MM.1S (cell line): Measurements from ENCODE around the gene CALHM3.
A peak's percentile ranks its signal among the peaks of the same experiment; 100 is the strongest.

ENCODE experiments used
- DNase-seq: peaks from one replicate; pipeline ENCODE4 v3.0.0-alpha.2; 2015
- H2AFZ ChIP-seq: fragments of 300-600 bp; sonication (generic); 2 replicates; pipeline ENCODE4 v1.6.0; 2016; ENCODE audit warnings: antibody characterized with exemption, low read length
- H3F3A ChIP-seq: fragments of 300-600 bp; sonication (generic); 2 replicates; pipeline ENCODE4 v1.6.1; 2016; ENCODE audit warnings: mild to moderate bottlenecking, antibody characterized with exemption, low read length, moderate library complexity, mixed read lengths; ENCODE audit not compliant: insufficient read depth
- H3K27ac ChIP-seq: fragments of 300-600 bp; sonication (generic); 2 replicates; pipeline ENCODE4 v1.5.1; 2016; ENCODE audit warnings: mild to moderate bottlenecking, low read length
- H3K27me3 ChIP-seq: fragments of 300-600 bp; sonication (generic); replicated peaks from 2 replicates; pipeline ENCODE4 v1.6.0; 2016; ENCODE audit warnings: low read length; ENCODE audit not compliant: insufficient read depth
- H3K36me3 ChIP-seq: fragments of 300-600 bp; sonication (generic); replicated peaks from 2 replicates; pipeline ENCODE4 v1.6.1; 2016; ENCODE audit warnings: mild to moderate bottlenecking, low read length, mixed read lengths; ENCODE audit not compliant: insufficient read depth
- H3K4me1 ChIP-seq: fragments of 300-600 bp; sonication (generic); 2 replicates; pipeline ENCODE4 v1.6.1; 2016; ENCODE audit warnings: low read length, mixed read lengths
- H3K4me2 ChIP-seq: fragments of 300-600 bp; sonication (generic); 2 replicates; pipeline ENCODE4 v1.6.0; 2016; ENCODE audit warnings: low read depth, low read length
- H3K4me3 ChIP-seq: fragments of 300-600 bp; sonication (generic); 2 replicates; pipeline ENCODE4 v1.5.1; 2016; ENCODE audit warnings: low read length, mixed read lengths
- H3K79me2 ChIP-seq: fragments of 300-600 bp; sonication (generic); 2 replicates; pipeline ENCODE4 v1.6.1; 2016; ENCODE audit warnings: mixed run types, low read length, mixed read lengths
- H3K9ac ChIP-seq: fragments of 300-600 bp; sonication (generic); 2 replicates; pipeline ENCODE4 v1.6.1; 2016; ENCODE audit warnings: low read length, mixed read lengths
- H3K9me2 ChIP-seq: fragments of 300-600 bp; sonication (generic); replicated peaks from 2 replicates; pipeline ENCODE4 v1.6.1; 2016; ENCODE audit warnings: mild to moderate bottlenecking, low read length, mixed read lengths; ENCODE audit not compliant: insufficient read depth
- H3K9me3 ChIP-seq: fragments of 300-600 bp; sonication (generic); replicated peaks from 2 replicates; pipeline ENCODE4 v1.6.1; 2016; ENCODE audit warnings: mild to moderate bottlenecking, low read length, mixed read lengths; ENCODE audit not compliant: insufficient read depth
- H4K20me1 ChIP-seq: fragments of 300-600 bp; sonication (generic); 2 replicates; pipeline ENCODE4 v1.6.1; 2016; ENCODE audit warnings: mild to moderate bottlenecking, low read length, moderate library complexity, mixed read lengths; ENCODE audit not compliant: insufficient read depth
- CTCF ChIP-seq: fragments of 300-600 bp; sonication (generic); IDR thresholded peaks from 2 replicates; pipeline ENCODE4 v1.5.1; 2016; ENCODE audit warnings: antibody characterized with exemption, low read length, mixed read lengths
- EZH2 ChIP-seq: fragments of 300-600 bp; sonication (generic); optimal IDR thresholded peaks from 2 replicates; pipeline ENCODE3; 2017; ENCODE audit warnings: low read depth, mild to moderate bottlenecking, antibody characterized with exemption, low read length, mixed read lengths
- EZH2phosphoT487 ChIP-seq: fragments of 300-600 bp; sonication (generic); IDR thresholded peaks from 2 replicates; pipeline ENCODE4 v1.6.1; 2018; ENCODE audit warnings: antibody characterized with exemption, low read length

The CALHM3 gene

GRCh38 chr10:103499881-103500280 is 20.8 kb upstream of the CALHM3 start:
- Histone ChIP-seq H3K9me3 (no peaks in the 10 kb centered on the region), H3K27me3 (no peaks in the 10 kb centered on the region), H2AFZ (no peak overlapping the region), H3K79me2 (peaks cover 38% of the 10 kb centered on the region), H3K9me2 (no peaks in the 10 kb centered on the region), H3K36me3 (no peaks in the 10 kb centered on the region), H3K4me1 (peaks cover 64% of the 10 kb centered on the region), H3K9ac (peak overlapping the region; percentile 81), H3K4me2 (peak overlapping the region; percentile 57), H3K27ac (peak overlapping the region; percentile 97), H4K20me1 (no peaks in the 10 kb centered on the region), H3F3A (peaks cover 45% of the 10 kb centered on the region), H3K4me3 (no peak overlapping the region)
- no peak for TF ChIP-seq EZH2
- DNase-seq, result no peak

- peak; percentile 98 for DNase-seq
- Histone ChIP-seq H3K79me2 (peaks cover 43% of the 10 kb centered on the region), H3K4me1 (peaks cover 64% of the 10 kb centered on the region), H3K9me3 (no peaks in the 10 kb centered on the region), H3K9ac (peak overlapping the region; percentile 81), H3F3A (peaks cover 39% of the 10 kb centered on the region), H3K4me2 (peak overlapping the region; percentile 57), H3K9me2 (no peaks in the 10 kb centered on the region), H3K4me3 (no peak overlapping the region; the same call in 1 of the 2 replicates), H4K20me1 (no peaks in the 10 kb centered on the region), H3K27ac (peak overlapping the region; percentile 97), H2AFZ (no peak overlapping the region), H3K27me3 (no peaks in the 10 kb centered on the region), H3K36me3 (no peaks in the 10 kb centered on the region)
- TF ChIP-seq EZH2phosphoT487 (no peak), CTCF (no peak), EZH2 (no peak)
Observed at GRCh38 chr10:103498936-103499638, 20.0 kb upstream of the CALHM3 start.

GRCh38 chr10:103497161-103497915 is 18.3 kb upstream of the CALHM3 start:
- no peak overlapping the region for H2AFZ ChIP-seq
- H3F3A ChIP-seq, result peaks cover 46% of the 10 kb centered on the region
- no peaks in the 10 kb centered on the region for H3K9me2 ChIP-seq
- H3K4me3 ChIP-seq, result no peak overlapping the region
- H3K4me1 ChIP-seq, result peaks cover 61% of the 10 kb centered on the region
- TF ChIP-seq EZH2, result no peak
- no peak for TF ChIP-seq EZH2phosphoT487
- no peak for TF ChIP-seq CTCF
- H3K79me2 ChIP-seq, result peaks cover 32% of the 10 kb centered on the region
- no peaks in the 10 kb centered on the region for H3K36me3 ChIP-seq
- H3K4me2 ChIP-seq, result no peak overlapping the region
- peak overlapping the region; percentile 97; the same call in 1 of the 2 replicates for H3K27ac ChIP-seq
- no peaks in the 10 kb centered on the region for H4K20me1 ChIP-seq
- H3K9me3 ChIP-seq, result no peaks in the 10 kb centered on the region
- H3K27me3 ChIP-seq, result no peaks in the 10 kb centered on the region
- no peak overlapping the region for H3K9ac ChIP-seq
- DNase-seq, result no peak
